B cell (primary cell): Measurements from ENCODE around the gene DNAH11. TPM values are rescaled to one million over a fixed set of nuclear protein-coding genes. Genes with fewer than 3 reads are reported as not detected.
"Not testable (repeated sequence)": the region's sequence is repeated elsewhere in the genome, so short reads cannot be mapped to it uniquely, and the experiment has no call there.

Experiments
- ATAC-seq: fragments of 200-7000 bp; cut with Tn5 transposase; one replicate; pipeline ENCODE4 v1.10.0; 2021; ENCODE audit warnings: low read depth, mild to moderate bottlenecking, moderate number of reproducible peaks, moderate library complexity
- CTCF ChIA-PET: fragments of 350-600 bp; sonication (Branson Sonifier 250); formaldehyde crosslinking; loops from one replicate; lab custom pipeline; 2021; ENCODE audit warnings: antibody characterized with exemption, inconsistent platforms; lab: Charles Lee
- POLR2A ChIA-PET: fragments of 350-600 bp; sonication (Branson Sonifier 250); formaldehyde crosslinking; loops from one replicate; lab custom pipeline; 2021; ENCODE audit warnings: antibody characterized with exemption; lab: Charles Lee
- DNase-seq: peaks from one replicate; pipeline ENCODE4 v3.0.0; 2013
- H2AFZ ChIP-seq: 2 replicates; pipeline ENCODE4 v1.6.1; 2012; ENCODE audit warnings: mild to moderate bottlenecking, low read depth, low read length; ENCODE audit not compliant: insufficient read depth, poor library complexity, severe bottlenecking
- H3K27ac ChIP-seq, 2 donors: 1 replicate in 1 of 2; 2 replicates in 1 of 2; pipeline ENCODE4 v1.5.1; 2012 to 2013; ENCODE audit warnings: low read length in 2 of 2, mild to moderate bottlenecking in 2 of 2, moderate library complexity in 1 of 2
- H3K27me3 ChIP-seq, 4 experiments: fragments of 200-600 bp in 1 of 4; sonication (generic) in 1 of 4; replicated peaks in 1 of 4; 1 replicate in 2 of 4; 2 replicates in 2 of 4; pipeline versions ENCODE4 v1.6.1 to v1.7.0; 2013 to 2016; ENCODE audit warnings: low read length in 3 of 4, mild to moderate bottlenecking in 2 of 4, mixed read lengths in 1 of 4, moderate library complexity in 1 of 4; ENCODE audit not compliant: insufficient read depth in 4 of 4, control insufficient read depth in 3 of 4; ENCODE audit errors: control extremely low read depth in 1 of 4
- H3K36me3 ChIP-seq, 2 experiments: replicated peaks in 1 of 2; 1 replicate in 1 of 2; 2 replicates in 1 of 2; pipeline versions ENCODE4 v1.6.1 to v1.7.1; 2013; ENCODE audit warnings: low read length in 1 of 2; ENCODE audit not compliant: insufficient read depth in 2 of 2, control insufficient read depth in 1 of 2; ENCODE audit errors: control extremely low read depth in 1 of 2, extremely low read depth in 1 of 2
- H3K4me1 ChIP-seq, 2 donors: fragments of 200-600 bp in 1 of 2; sonication (generic) in 1 of 2; 1 replicate in 1 of 2; 2 replicates in 1 of 2; pipeline versions ENCODE4 v1.5.1 to v1.6.1; 2013 to 2017; ENCODE audit warnings: low read length in 2 of 2; ENCODE audit not compliant: control insufficient read depth in 2 of 2, insufficient read depth in 2 of 2
- H3K4me2 ChIP-seq: replicated peaks from 2 replicates; pipeline ENCODE3; 2012; ENCODE audit warnings: mild to moderate bottlenecking, low read depth, low read length; ENCODE audit not compliant: poor library complexity, severe bottlenecking
- H3K4me3 ChIP-seq, 5 experiments: fragments of 200-600 bp in 1 of 5; sonication (generic) in 1 of 5; 1 replicate in 3 of 5; 2 replicates in 2 of 5; pipeline versions ENCODE4 v1.5.1 to v1.7.0; 2011 to 2016; ENCODE audit warnings: low read length in 4 of 5, mild to moderate bottlenecking in 4 of 5, low read depth in 2 of 5, control low read depth in 1 of 5, moderate library complexity in 1 of 5; ENCODE audit not compliant: insufficient read depth in 1 of 5; ENCODE audit errors: control extremely low read depth in 1 of 5, extremely low read depth in 1 of 5
- H3K79me2 ChIP-seq: fragments of 200-600 bp; sonication (generic); one replicate; pipeline ENCODE4 v1.6.0; 2016; ENCODE audit warnings: low read length; ENCODE audit not compliant: control insufficient read depth, insufficient read depth
- H3K9ac ChIP-seq: fragments of 200-600 bp; sonication (generic); 2 replicates; pipeline ENCODE4 v1.6.1; 2017; ENCODE audit warnings: mild to moderate bottlenecking, low read length, moderate library complexity
- H3K9me3 ChIP-seq, 3 donors: one replicate each; pipeline versions ENCODE4 v1.6.1 to v1.7.1; 2013; ENCODE audit warnings: low read length in 2 of 3; ENCODE audit not compliant: control insufficient read depth in 2 of 3, insufficient read depth in 1 of 3; ENCODE audit errors: control extremely low read depth in 1 of 3
- H4K20me1 ChIP-seq: 2 replicates; pipeline ENCODE4 v1.6.0; 2012; ENCODE audit warnings: mild to moderate bottlenecking, low read length; ENCODE audit not compliant: insufficient read depth, control insufficient read depth, poor library complexity, severe bottlenecking
- H3K27ac Mint-ChIP-seq: one replicate; pipeline ENCODE4 v1.8.0; 2021; ENCODE audit warnings: mixed read lengths
- H3K27me3 Mint-ChIP-seq: one replicate; pipeline ENCODE4 v1.8.0; 2021; ENCODE audit warnings: mixed read lengths
- H3K4me1 Mint-ChIP-seq: one replicate; pipeline ENCODE4 v1.8.0; 2021; ENCODE audit warnings: mixed read lengths
- H3K4me3 Mint-ChIP-seq: one replicate; pipeline ENCODE4 v1.8.0; 2021; ENCODE audit warnings: mixed read lengths
- H3K9me3 Mint-ChIP-seq: one replicate; pipeline ENCODE4 v1.8.0; 2022; ENCODE audit warnings: mixed read lengths; ENCODE audit not compliant: insufficient read depth
- EZH2 ChIP-seq: IDR thresholded peaks from 2 replicates; pipeline ENCODE4 v1.6.1; 2012; ENCODE audit warnings: borderline replicate concordance, low read depth, mild to moderate bottlenecking, moderate library complexity, low read length; ENCODE audit not compliant: insufficient read depth, poor library complexity, severe bottlenecking
- WGBS: methylation state at CpG from one replicate; pipeline ENCODE4 v1.1.5; 2013; ENCODE audit warnings: missing lambda C conversion rate; ENCODE audit not compliant: insufficient coverage; 5-methylcytosine and 5-hydroxymethylcytosine counted together
- intact Hi-C: fragments of 100-400 bp; cut with micrococcal nuclease; formaldehyde crosslinking; loops from one replicate; pipeline ENCODE4 v1.10.0; 2022
- polyA plus RNA-seq: library from polyadenylated mRNA; depleted of rRNA; stranded (reverse); fragments of >200 nt; gene quantifications from 2 replicates; pipeline ENCODE4 v1.2.3, GENCODE V29; 2012
- total RNA-seq, 2 donors: library from RNA; stranded (reverse); fragments of 120-200 nt in 1 of 2; gene quantifications; 1 replicate in 1 of 2; 2 replicates in 1 of 2; pipeline versions ENCODE4 v1.2.3 to v1.2.4, GENCODE V29; 2013 to 2022
- TF ChIP-seq, protein P1 (sequence below): fragments of 200-600 bp; IDR thresholded peaks from one replicate; pipeline ENCODE4 v1.8.0; 2022; ENCODE audit warnings: antibody characterized with exemption, mild to moderate bottlenecking

DNAH11 gene
- total and polyA plus RNA-seq, 2 donors (not counting 1 experiment from before 2014, with no cell fraction given): not detected

GRCh38 chr7:21526007-21526406 is 16.8 kb upstream of the DNAH11 start:
- H3K27ac Mint-ChIP-seq: no peak overlapping the region
- Histone ChIP-seq H3K36me3 (no peaks in the 10 kb centered on the region), H2AFZ (no peak overlapping the region), H3K79me2 (no peaks in the 10 kb centered on the region), H3K27me3 (no peaks in the 10 kb centered on the region), H3K4me1 (no peaks in the 10 kb centered on the region), H3K9ac (no peak overlapping the region), H4K20me1 (no peaks in the 10 kb centered on the region), H3K9me3 (peaks cover 0 to 7% (median 5%) of the 10 kb centered on the region in 3 donors), H3K4me3 (no peak overlapping the region), H3K27ac (no peak overlapping the region), H3K4me2 (no peak overlapping the region)
- peak; percentile 11 for DNase-seq
- no peak for TF ChIP-seq EZH2
- TF ChIP-seq, protein P1, sequence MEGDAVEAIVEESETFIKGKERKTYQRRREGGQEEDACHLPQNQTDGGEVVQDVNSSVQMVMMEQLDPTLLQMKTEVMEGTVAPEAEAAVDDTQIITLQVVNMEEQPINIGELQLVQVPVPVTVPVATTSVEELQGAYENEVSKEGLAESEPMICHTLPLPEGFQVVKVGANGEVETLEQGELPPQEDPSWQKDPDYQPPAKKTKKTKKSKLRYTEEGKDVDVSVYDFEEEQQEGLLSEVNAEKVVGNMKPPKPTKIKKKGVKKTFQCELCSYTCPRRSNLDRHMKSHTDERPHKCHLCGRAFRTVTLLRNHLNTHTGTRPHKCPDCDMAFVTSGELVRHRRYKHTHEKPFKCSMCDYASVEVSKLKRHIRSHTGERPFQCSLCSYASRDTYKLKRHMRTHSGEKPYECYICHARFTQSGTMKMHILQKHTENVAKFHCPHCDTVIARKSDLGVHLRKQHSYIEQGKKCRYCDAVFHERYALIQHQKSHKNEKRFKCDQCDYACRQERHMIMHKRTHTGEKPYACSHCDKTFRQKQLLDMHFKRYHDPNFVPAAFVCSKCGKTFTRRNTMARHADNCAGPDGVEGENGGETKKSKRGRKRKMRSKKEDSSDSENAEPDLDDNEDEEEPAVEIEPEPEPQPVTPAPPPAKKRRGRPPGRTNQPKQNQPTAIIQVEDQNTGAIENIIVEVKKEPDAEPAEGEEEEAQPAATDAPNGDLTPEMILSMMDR: peak; percentile 38
- intact Hi-C loops: loop anchor here (5.0 kb wide), 2 partner anchors 224 to 269 kb away; no protein-coding TSS in a partner anchor
- H3K4me3 Mint-ChIP-seq: no peak overlapping the region
- no peaks in the 10 kb centered on the region for H3K9me3 Mint-ChIP-seq
- CTCF ChIA-PET: interaction anchor here (1.3 to 2.9 kb wide), 5 partner anchors 9 to 272 kb away, joined by 3 to 9 read pairs (median 3); no protein-coding TSS in a partner anchor
- no peaks in the 10 kb centered on the region for H3K27me3 Mint-ChIP-seq
- H3K4me1 Mint-ChIP-seq: no peaks in the 10 kb centered on the region
- POLR2A ChIA-PET: no interaction called here
- no peak for ATAC-seq

DNA sequence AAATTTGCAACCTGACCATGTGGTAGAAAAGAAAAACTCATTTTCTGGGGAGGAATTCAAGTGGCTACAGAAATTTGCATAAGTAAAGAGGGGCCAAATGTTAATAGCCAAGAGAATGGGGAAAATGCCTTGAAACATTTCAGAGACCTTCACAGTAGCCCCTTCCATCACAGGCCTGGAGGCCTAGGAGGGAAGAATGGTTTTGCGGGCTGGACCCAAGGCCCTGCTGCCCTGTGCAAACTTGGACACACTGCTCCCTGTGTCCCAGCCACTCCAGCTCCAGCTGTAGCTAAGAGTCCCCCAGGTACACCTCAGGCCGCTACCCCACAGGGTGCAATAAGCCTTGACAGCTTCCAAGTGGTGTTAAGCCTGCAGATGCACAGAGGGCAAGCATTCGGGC is 16.4 kb upstream of the DNAH11 start:
- Histone ChIP-seq H3K4me2 (no peak overlapping the region), H4K20me1 (no peaks in the 10 kb centered on the region), H3K27ac (no peak overlapping the region), H3K4me3 (no peak overlapping the region), H3K9ac (no peak overlapping the region), H3K9me3 (peaks cover 0 to 7% (median 5%) of the 10 kb centered on the region in 3 donors), H3K4me1 (no peaks in the 10 kb centered on the region), H2AFZ (no peak overlapping the region), H3K36me3 (no peaks in the 10 kb centered on the region), H3K79me2 (no peaks in the 10 kb centered on the region), H3K27me3 (no peaks in the 10 kb centered on the region)
- POLR2A ChIA-PET: no interaction called here
- intact Hi-C loops: loop anchor here (5.0 kb wide), 2 partner anchors 224 to 269 kb away; no protein-coding TSS in a partner anchor
- ATAC-seq (no peak), DNase-seq (no peak)
- H3K9me3 Mint-ChIP-seq: no peaks in the 10 kb centered on the region
- TF ChIP-seq, protein P1: no peak
- no peak for TF ChIP-seq EZH2
- WGBS: 66% methylated on average over 2 of the region's 3 CpGs
- no peak overlapping the region for H3K4me3 Mint-ChIP-seq
- CTCF ChIA-PET: interaction anchor here (1.3 to 2.9 kb wide), 4 partner anchors 10 to 273 kb away, joined by 3 to 9 read pairs (median 4); no protein-coding TSS in a partner anchor
- H3K27me3 Mint-ChIP-seq: no peaks in the 10 kb centered on the region
- H3K27ac Mint-ChIP-seq: no peak overlapping the region
- no peaks in the 10 kb centered on the region for H3K4me1 Mint-ChIP-seq

DNA sequence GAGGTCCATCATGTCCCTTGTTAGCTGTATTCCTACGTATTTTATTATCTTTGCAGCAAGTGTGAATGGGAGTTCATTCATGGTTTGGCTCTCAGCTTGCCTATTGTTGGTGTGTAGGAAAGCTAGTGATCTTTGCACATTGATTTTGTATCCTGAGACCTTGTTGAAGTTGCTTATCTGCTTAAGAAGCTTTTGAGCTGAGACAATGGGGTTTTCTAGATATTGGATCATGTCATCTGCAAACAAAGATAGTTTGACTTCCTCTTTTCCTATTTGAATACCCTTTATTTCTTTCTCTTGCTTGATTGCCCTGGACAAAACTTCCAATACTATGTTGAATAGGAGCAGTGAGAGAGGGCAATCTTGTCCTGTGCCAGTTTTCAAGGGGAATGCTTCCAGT is 10.4 kb upstream of the DNAH11 start:
- H3K27me3 ChIP-seq, ATAC-seq, H3K4me1 ChIP-seq, H3K4me3 Mint-ChIP-seq, H3K27ac Mint-ChIP-seq, H3K4me1 Mint-ChIP-seq, DNase-seq, H3K9me3 ChIP-seq, H3K79me2 ChIP-seq, H3K27ac ChIP-seq, H3K9me3 Mint-ChIP-seq, H3K4me3 ChIP-seq, H4K20me1 ChIP-seq, POLR2A ChIA-PET, H2AFZ ChIP-seq, CTCF ChIA-PET, intact Hi-C loops, H3K9ac ChIP-seq, H3K36me3 ChIP-seq, H3K4me2 ChIP-seq: not testable (repeated sequence)
- WGBS: 100% methylated on average over 1 of the region's 1 CpG
- peaks cover 12% of the 10 kb centered on the region for H3K27me3 Mint-ChIP-seq
